HEK293 (cell line): ENCODE measurements around the gene DHRS7C.

Source experiments
- CTCF ChIA-PET: fragments of 350-600 bp; formaldehyde crosslinking; extraction: SDS; loops from one replicate; lab custom pipeline; 2021; ENCODE audit warnings: antibody characterized with exemption; lab: Yijun Ruan, JAX
- POLR2A ChIA-PET: fragments of 300-600 bp; formaldehyde crosslinking; extraction: SDS; loops from one replicate; lab custom pipeline; 2020; ENCODE audit warnings: antibody characterized with exemption, inconsistent platforms; lab: Yijun Ruan, JAX
- H3K27ac ChIP-seq: fragments of 200-500 bp; sonication (Bioruptor generic); 2 replicates; pipeline ENCODE4 v1.5.1; 2014; ENCODE audit warnings: low read depth, low read length, control low read depth, inconsistent platforms; ENCODE audit errors: extremely low read depth
- H3K36me3 ChIP-seq, 2 experiments: fragments of 200-500 bp in 1 of 2; sonication (Bioruptor generic) in 1 of 2; 1 replicate in 1 of 2; 2 replicates in 1 of 2; pipeline ENCODE4 v1.5.1; 2014 to 2017; ENCODE audit warnings: inconsistent platforms in 2 of 2, low read length in 2 of 2; ENCODE audit not compliant: control insufficient read depth in 2 of 2, insufficient read depth in 1 of 2
- H3K4me1 ChIP-seq: fragments of 200-500 bp; sonication (Bioruptor generic); 2 replicates; pipeline ENCODE4 v1.5.1; 2014; ENCODE audit warnings: mild to moderate bottlenecking, low read length, inconsistent platforms; ENCODE audit not compliant: control insufficient read depth, insufficient read depth
- H3K4me3 ChIP-seq: 2 replicates; pipeline ENCODE4 v1.5.1; 2011; ENCODE audit warnings: low read depth, mild to moderate bottlenecking, control low read depth, low read length, moderate library complexity
- H3K9me3 ChIP-seq: fragments of 200-500 bp; sonication (Bioruptor generic); 2 replicates; pipeline ENCODE4 v1.5.1; 2014; ENCODE audit warnings: low read depth, low read length, inconsistent platforms; ENCODE audit not compliant: control insufficient read depth, insufficient read depth
- BCL11A ChIP-seq: fragments of 450-650 bp; formaldehyde crosslinking; IDR thresholded peaks from 2 replicates; pipeline ENCODE4 v1.5.1; 2016; ENCODE audit warnings: low read depth, missing biosample characterization, missing genetic modification characterization
- FEZF1 ChIP-seq: fragments of 450-650 bp; formaldehyde crosslinking; IDR thresholded peaks from 2 replicates; pipeline ENCODE4 v1.5.1; 2016; ENCODE audit warnings: missing biosample characterization, missing genetic modification characterization
- GLIS1 ChIP-seq: fragments of 450-650 bp; formaldehyde crosslinking; IDR thresholded peaks from 2 replicates; pipeline ENCODE4 v1.5.1; 2016; ENCODE audit warnings: missing biosample characterization, missing genetic modification characterization
- IKZF3 ChIP-seq: fragments of 450-650 bp; IDR thresholded peaks from 2 replicates; pipeline ENCODE4 v1.5.0; 2018; ENCODE audit warnings: missing biosample characterization, mild to moderate bottlenecking, missing genetic modification characterization, moderate library complexity
- MEIS1 ChIP-seq: sonication (generic); formaldehyde crosslinking; IDR thresholded peaks from 2 replicates; pipeline ENCODE4 v1.8.1; 2022; ENCODE audit warnings: missing genetic modification reagents, mild to moderate bottlenecking, borderline replicate concordance
- PRDM1 ChIP-seq: fragments of 450-650 bp; formaldehyde crosslinking; IDR thresholded peaks from 2 replicates; pipeline ENCODE4; 2016; ENCODE audit warnings: missing biosample characterization, missing genetic modification characterization
- RBAK ChIP-seq: fragments of 450-650 bp; formaldehyde crosslinking; IDR thresholded peaks from 2 replicates; pipeline ENCODE4 v1.5.1; 2016; ENCODE audit warnings: missing biosample characterization, missing genetic modification characterization
- REPIN1 ChIP-seq: fragments of 450-650 bp; formaldehyde crosslinking; IDR thresholded peaks from 2 replicates; pipeline ENCODE4 v1.5.1; 2017; ENCODE audit warnings: missing biosample characterization, missing genetic modification characterization, low read depth
- SP3 ChIP-seq: fragments of 450-650 bp; formaldehyde crosslinking; IDR thresholded peaks from 2 replicates; pipeline ENCODE4 v1.5.1; 2016; ENCODE audit warnings: missing biosample characterization, missing genetic modification characterization
- ZFP69B ChIP-seq: fragments of 450-650 bp; formaldehyde crosslinking; IDR thresholded peaks from 2 replicates; pipeline ENCODE4 v1.5.1; 2016; ENCODE audit warnings: missing biosample characterization, missing genetic modification characterization
- ZNF155 ChIP-seq: fragments of 450-650 bp; formaldehyde crosslinking; IDR thresholded peaks from 2 replicates; pipeline ENCODE4 v1.5.1; 2016; ENCODE audit warnings: missing biosample characterization, missing genetic modification characterization
- ZNF19 ChIP-seq: fragments of 450-650 bp; formaldehyde crosslinking; IDR thresholded peaks from 2 replicates; pipeline ENCODE4; 2016; ENCODE audit warnings: missing biosample characterization, missing genetic modification characterization, low read depth
- ZNF202 ChIP-seq: fragments of 450-650 bp; formaldehyde crosslinking; IDR thresholded peaks from 2 replicates; pipeline ENCODE4 v1.5.1; 2016; ENCODE audit warnings: missing biosample characterization, missing genetic modification characterization, borderline replicate concordance
- ZNF24 ChIP-seq: fragments of 450-650 bp; formaldehyde crosslinking; IDR thresholded peaks from 2 replicates; pipeline ENCODE4 v1.5.1; 2016; ENCODE audit warnings: missing biosample characterization, missing genetic modification characterization
- ZNF416 ChIP-seq: fragments of 450-650 bp; formaldehyde crosslinking; IDR thresholded peaks from 2 replicates; pipeline ENCODE4 v1.5.1; 2016; ENCODE audit warnings: missing biosample characterization, missing genetic modification characterization
- ZNF473 ChIP-seq: fragments of 450-650 bp; formaldehyde crosslinking; IDR thresholded peaks from 2 replicates; pipeline ENCODE4 v1.5.1; 2017; ENCODE audit warnings: missing biosample characterization, missing genetic modification characterization
- ZNF548 ChIP-seq: fragments of 450-650 bp; formaldehyde crosslinking; IDR thresholded peaks from 2 replicates; pipeline ENCODE4 v1.5.1; 2016; ENCODE audit warnings: missing biosample characterization, missing genetic modification characterization
- ZNF560 ChIP-seq: fragments of 450-650 bp; formaldehyde crosslinking; IDR thresholded peaks from 2 replicates; pipeline ENCODE4 v1.5.1; 2017; ENCODE audit warnings: missing biosample characterization, missing genetic modification characterization, borderline replicate concordance
- ZNF677 ChIP-seq: fragments of 450-650 bp; IDR thresholded peaks from 2 replicates; pipeline ENCODE4 v1.5.0; 2018; ENCODE audit warnings: missing biosample characterization, mild to moderate bottlenecking, missing genetic modification characterization, moderate library complexity
- ZNF76 ChIP-seq: fragments of 450-650 bp; formaldehyde crosslinking; IDR thresholded peaks from 2 replicates; pipeline ENCODE4; 2016; ENCODE audit warnings: low read depth, missing biosample characterization, missing genetic modification characterization, borderline replicate concordance
- ZNF792 ChIP-seq: fragments of 450-650 bp; formaldehyde crosslinking; IDR thresholded peaks from 2 replicates; pipeline ENCODE4 v1.5.1; 2016; ENCODE audit warnings: missing biosample characterization, missing genetic modification characterization
- TF ChIP-seq, protein P1 (sequence below): fragments of 450-650 bp; formaldehyde crosslinking; IDR thresholded peaks from 2 replicates; pipeline ENCODE4 v1.5.1; 2016; ENCODE audit warnings: missing biosample characterization, missing genetic modification characterization, low read depth
- TF ChIP-seq, protein P2 (sequence below): fragments of 450-650 bp; formaldehyde crosslinking; IDR thresholded peaks from 2 replicates; pipeline ENCODE4 v1.5.1; 2016; ENCODE audit warnings: missing biosample characterization, missing genetic modification characterization, borderline replicate concordance
- TF ChIP-seq, protein P3 (sequence below): fragments of 450-650 bp; formaldehyde crosslinking; IDR thresholded peaks from 2 replicates; pipeline ENCODE4 v1.5.1; 2016; ENCODE audit warnings: missing biosample characterization, missing genetic modification characterization, borderline replicate concordance
- TF ChIP-seq, protein P4 (sequence below): fragments of 450-650 bp; formaldehyde crosslinking; IDR thresholded peaks from 2 replicates; pipeline ENCODE4 v1.5.1; 2016; ENCODE audit warnings: missing biosample characterization, missing genetic modification characterization

DHRS7C gene, protein sequence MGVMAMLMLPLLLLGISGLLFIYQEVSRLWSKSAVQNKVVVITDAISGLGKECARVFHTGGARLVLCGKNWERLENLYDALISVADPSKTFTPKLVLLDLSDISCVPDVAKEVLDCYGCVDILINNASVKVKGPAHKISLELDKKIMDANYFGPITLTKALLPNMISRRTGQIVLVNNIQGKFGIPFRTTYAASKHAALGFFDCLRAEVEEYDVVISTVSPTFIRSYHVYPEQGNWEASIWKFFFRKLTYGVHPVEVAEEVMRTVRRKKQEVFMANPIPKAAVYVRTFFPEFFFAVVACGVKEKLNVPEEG

DNA sequence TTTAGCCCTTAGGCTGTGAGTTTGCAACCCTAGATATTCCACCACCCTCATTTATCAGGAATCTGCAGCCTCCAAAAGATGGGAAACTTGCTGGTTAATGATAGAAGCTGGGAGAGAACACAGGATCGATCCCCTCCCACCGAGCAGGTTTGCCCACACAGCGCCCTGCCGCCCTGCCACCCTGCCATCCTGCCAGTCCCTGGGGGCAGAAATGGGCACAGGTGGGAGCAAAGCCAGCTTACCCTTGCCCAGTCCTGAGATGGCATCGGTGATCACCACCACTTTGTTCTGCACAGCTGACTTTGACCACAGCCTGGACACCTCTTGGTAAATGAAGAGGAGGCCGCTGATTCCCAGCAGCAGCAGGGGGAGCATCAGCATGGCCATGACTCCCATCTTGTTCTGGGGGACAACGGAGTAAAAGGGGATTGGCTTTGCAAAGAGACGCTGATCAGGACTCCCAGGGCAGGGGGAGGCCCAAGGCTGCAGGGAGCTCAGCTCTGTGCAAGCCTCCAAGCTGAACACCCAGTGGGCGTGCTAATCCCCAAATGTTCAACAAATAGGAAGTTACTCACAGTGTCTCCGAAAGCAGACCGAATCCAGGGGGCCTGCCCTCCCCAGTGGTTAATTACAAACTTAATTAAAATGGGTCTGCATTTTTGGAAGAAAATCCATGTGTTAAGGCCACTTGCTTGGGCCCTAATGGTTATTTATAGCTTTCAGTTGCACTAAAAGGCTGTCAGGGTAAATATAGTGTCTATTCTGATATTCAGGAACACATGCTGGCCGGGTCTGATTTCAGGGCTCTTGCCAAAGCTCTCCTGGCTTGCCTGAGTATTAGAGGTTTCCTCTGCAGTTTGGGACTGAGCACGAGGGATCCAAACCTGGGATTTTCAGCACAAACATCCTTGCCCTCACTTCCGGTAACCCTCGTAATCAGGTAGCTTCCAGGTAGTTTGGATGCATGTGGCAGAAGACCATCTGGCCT is at the start of gene DHRS7C:
DHRS7C (minus strand) TSS at position 704 of the 988 bp plus-strand sequence; CDS start at position 396, 308 bp downstream.
- no peaks in the 10 kb centered on the region for H3K36me3 ChIP-seq
- no peaks in the 10 kb centered on the region for H3K4me1 ChIP-seq
- H3K4me3 ChIP-seq = no peak within 1 kb of the TSS
- H3K27ac ChIP-seq = no peak within 1 kb of the TSS
- POLR2A ChIA-PET = no interaction called here
- TF ChIP-seq IKZF3 (tag by site-specific recombination) = no peak
- no peak for TF ChIP-seq RBAK (tag by site-specific recombination)
- no peak for TF ChIP-seq ZNF548 (tag by site-specific recombination)
- TF ChIP-seq MEIS1 = no peak
- TF ChIP-seq PRDM1 (tag by site-specific recombination) = no peak
- no peak for TF ChIP-seq SP3 (tag by site-specific recombination)
- TF ChIP-seq, protein P1, sequence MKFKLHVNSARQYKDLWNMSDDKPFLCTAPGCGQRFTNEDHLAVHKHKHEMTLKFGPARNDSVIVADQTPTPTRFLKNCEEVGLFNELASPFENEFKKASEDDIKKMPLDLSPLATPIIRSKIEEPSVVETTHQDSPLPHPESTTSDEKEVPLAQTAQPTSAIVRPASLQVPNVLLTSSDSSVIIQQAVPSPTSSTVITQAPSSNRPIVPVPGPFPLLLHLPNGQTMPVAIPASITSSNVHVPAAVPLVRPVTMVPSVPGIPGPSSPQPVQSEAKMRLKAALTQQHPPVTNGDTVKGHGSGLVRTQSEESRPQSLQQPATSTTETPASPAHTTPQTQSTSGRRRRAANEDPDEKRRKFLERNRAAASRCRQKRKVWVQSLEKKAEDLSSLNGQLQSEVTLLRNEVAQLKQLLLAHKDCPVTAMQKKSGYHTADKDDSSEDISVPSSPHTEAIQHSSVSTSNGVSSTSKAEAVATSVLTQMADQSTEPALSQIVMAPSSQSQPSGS = no peak
- TF ChIP-seq ZNF19 (tag by site-specific recombination) = no peak
- no peak for TF ChIP-seq ZNF202 (tag by site-specific recombination)
- TF ChIP-seq, protein P2, sequence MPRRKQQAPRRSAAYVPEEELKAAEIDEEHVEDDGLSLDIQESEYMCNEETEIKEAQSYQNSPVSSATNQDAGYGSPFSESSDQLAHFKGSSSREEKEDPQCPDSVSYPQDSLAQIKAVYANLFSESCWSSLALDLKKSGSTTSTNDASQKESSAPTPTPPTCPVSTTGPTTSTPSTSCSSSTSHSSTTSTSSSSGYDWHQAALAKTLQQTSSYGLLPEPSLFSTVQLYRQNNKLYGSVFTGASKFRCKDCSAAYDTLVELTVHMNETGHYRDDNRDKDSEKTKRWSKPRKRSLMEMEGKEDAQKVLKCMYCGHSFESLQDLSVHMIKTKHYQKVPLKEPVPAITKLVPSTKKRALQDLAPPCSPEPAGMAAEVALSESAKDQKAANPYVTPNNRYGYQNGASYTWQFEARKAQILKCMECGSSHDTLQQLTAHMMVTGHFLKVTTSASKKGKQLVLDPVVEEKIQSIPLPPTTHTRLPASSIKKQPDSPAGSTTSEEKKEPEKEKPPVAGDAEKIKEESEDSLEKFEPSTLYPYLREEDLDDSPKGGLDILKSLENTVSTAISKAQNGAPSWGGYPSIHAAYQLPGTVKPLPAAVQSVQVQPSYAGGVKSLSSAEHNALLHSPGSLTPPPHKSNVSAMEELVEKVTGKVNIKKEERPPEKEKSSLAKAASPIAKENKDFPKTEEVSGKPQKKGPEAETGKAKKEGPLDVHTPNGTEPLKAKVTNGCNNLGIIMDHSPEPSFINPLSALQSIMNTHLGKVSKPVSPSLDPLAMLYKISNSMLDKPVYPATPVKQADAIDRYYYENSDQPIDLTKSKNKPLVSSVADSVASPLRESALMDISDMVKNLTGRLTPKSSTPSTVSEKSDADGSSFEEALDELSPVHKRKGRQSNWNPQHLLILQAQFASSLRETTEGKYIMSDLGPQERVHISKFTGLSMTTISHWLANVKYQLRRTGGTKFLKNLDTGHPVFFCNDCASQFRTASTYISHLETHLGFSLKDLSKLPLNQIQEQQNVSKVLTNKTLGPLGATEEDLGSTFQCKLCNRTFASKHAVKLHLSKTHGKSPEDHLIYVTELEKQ (tag by site-specific recombination) = no peak
- TF ChIP-seq FEZF1 = no peak
- TF ChIP-seq ZNF416 = no peak
- TF ChIP-seq, protein P3, sequence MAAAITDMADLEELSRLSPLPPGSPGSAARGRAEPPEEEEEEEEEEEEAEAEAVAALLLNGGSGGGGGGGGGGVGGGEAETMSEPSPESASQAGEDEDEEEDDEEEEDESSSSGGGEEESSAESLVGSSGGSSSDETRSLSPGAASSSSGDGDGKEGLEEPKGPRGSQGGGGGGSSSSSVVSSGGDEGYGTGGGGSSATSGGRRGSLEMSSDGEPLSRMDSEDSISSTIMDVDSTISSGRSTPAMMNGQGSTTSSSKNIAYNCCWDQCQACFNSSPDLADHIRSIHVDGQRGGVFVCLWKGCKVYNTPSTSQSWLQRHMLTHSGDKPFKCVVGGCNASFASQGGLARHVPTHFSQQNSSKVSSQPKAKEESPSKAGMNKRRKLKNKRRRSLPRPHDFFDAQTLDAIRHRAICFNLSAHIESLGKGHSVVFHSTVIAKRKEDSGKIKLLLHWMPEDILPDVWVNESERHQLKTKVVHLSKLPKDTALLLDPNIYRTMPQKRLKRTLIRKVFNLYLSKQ (tag by site-specific recombination) = no peak
- TF ChIP-seq ZNF677 (tag by site-specific recombination) = no peak
- TF ChIP-seq ZNF155 (tag by site-specific recombination) = no peak
- TF ChIP-seq ZNF473 (tag by site-specific recombination) = no peak
- CTCF ChIA-PET = interaction anchor here (0.6 to 2.0 kb wide), 7 partner anchors 9 to 793 kb away, joined by 3 to 5 read pairs (median 3); no protein-coding TSS in a partner anchor
- no peaks in the 10 kb centered on the region for H3K9me3 ChIP-seq

DNA sequence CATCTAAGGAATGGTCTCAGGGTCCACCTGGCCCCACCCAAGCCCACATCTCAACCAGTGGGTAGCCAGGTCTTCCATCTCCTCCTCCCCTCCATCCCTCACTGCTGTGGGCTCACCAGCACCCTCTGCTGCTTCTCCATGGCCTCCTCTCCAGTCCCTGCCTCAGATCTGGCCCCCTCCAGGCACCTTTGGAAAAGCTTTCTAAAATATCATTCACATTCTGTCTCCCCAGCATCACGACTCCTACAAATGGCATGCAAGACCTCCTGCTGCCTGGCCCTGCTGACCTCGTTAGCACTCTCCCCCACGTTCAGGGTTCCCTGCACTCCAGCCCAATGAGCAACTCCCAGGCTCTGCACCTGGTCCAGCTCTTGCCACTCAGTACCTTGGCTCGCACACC is 48.0 kb upstream of the DHRS7C start:
- no peak overlapping the region for H3K27ac ChIP-seq
- TF ChIP-seq REPIN1 (tag by site-specific recombination) = no peak
- TF ChIP-seq, protein P4, sequence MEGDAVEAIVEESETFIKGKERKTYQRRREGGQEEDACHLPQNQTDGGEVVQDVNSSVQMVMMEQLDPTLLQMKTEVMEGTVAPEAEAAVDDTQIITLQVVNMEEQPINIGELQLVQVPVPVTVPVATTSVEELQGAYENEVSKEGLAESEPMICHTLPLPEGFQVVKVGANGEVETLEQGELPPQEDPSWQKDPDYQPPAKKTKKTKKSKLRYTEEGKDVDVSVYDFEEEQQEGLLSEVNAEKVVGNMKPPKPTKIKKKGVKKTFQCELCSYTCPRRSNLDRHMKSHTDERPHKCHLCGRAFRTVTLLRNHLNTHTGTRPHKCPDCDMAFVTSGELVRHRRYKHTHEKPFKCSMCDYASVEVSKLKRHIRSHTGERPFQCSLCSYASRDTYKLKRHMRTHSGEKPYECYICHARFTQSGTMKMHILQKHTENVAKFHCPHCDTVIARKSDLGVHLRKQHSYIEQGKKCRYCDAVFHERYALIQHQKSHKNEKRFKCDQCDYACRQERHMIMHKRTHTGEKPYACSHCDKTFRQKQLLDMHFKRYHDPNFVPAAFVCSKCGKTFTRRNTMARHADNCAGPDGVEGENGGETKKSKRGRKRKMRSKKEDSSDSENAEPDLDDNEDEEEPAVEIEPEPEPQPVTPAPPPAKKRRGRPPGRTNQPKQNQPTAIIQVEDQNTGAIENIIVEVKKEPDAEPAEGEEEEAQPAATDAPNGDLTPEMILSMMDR (tag by site-specific recombination) = 0 out of 2 replicates have a peak, but pooled peaks have one; percentile 32
- peak; percentile 95 for TF ChIP-seq GLIS1 (tag by site-specific recombination)
- TF ChIP-seq ZFP69B = no peak
- TF ChIP-seq ZNF560 (tag by site-specific recombination) = no peak
- TF ChIP-seq ZNF24 = no peak
- no peak for TF ChIP-seq ZNF76 (tag by site-specific recombination)
- no peak for TF ChIP-seq BCL11A
- no peak for TF ChIP-seq ZNF792 (tag by site-specific recombination)
- H3K36me3 ChIP-seq = no peaks in the 10 kb centered on the region
- POLR2A ChIA-PET = no interaction called here
- CTCF ChIA-PET = interaction anchor here (0.6 to 5.4 kb wide), 10 partner anchors 8 to 111 kb away, joined by 3 to 27 read pairs (median 5); no protein-coding TSS in a partner anchor
- no peaks in the 10 kb centered on the region for H3K9me3 ChIP-seq
- H3K4me1 ChIP-seq = peaks cover 9% of the 10 kb centered on the region
- no peak overlapping the region for H3K4me3 ChIP-seq
